Inferior parietal cortex (tissue), 1 donor: Measurements from ENCODE around the gene ZNF286A.
"Not testable (repeated sequence)": the region's sequence is repeated elsewhere in the genome, so short reads cannot be mapped to it uniquely, and the experiment has no call there.

Experiments used
- DNase-seq: peaks from one replicate; pipeline ENCODE4 v3.0.0-alpha.2; 2016; ENCODE audit errors: extremely low spot score

The ZNF286A gene

DNA sequence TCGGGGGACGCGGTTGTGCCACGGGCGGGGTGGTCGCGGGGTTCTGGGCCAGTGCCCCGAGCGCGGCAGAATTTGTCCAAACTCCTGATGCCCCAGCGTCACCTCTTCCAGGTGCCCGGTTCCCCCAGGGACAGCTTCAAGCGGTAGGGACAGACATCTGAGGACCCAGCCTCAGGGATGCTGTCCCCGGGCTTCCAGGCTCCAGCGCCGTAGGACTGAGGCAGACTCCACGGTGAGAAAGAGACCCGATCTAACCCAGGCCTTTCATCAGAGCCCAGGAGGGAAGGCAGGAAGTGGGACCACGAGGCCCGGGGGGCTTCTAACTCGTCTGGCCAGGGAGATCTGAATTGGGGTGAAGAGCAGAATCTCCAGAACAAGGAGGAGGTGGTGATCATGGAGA lies 385 bp downstream of the ZNF286A start:
- DNase-seq = not testable (repeated sequence)

DNA sequence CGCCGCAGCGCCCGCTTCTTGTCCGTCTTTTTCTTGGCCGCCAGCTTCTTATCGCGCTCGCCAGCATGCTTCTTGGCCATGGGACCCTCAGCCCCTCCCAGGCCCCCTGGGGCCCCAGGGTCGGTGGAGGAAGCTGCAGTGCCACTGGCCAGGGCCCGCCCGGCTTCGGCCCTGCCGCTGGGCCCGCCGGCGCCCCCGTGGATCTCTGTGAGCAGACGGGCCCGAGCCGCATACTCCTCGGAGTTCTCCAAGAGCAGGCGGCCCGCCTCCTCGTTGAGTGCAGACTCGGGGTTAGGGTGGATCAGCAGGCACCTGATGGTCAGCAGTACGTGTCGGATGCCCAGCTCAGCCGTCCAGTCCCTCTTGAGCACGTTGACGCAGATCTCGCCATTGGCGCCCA lies 4.7 kb downstream of the ZNF286A start:
- not testable (repeated sequence) for DNase-seq

DNA sequence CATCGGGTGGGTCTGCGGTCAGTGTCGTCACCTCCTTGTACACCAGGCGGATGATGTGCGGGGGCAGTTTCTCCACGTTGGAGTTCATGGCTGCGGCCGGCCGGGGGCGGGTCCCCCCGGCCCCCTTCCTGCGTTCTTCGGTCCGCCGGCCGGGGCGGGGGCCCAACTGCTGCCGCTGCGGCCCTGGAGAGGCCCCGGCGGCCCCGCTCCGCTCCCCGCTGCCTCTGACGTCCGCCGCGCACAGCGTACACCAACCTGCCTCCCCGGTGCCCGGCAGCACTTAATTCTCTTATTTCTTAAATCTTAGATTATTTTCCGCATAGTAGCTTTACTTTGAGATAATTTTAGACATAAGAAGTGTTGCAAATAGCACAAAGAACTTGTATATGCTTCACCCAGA lies 5.3 kb downstream of the ZNF286A start:
- not testable (repeated sequence) for DNase-seq

DNA sequence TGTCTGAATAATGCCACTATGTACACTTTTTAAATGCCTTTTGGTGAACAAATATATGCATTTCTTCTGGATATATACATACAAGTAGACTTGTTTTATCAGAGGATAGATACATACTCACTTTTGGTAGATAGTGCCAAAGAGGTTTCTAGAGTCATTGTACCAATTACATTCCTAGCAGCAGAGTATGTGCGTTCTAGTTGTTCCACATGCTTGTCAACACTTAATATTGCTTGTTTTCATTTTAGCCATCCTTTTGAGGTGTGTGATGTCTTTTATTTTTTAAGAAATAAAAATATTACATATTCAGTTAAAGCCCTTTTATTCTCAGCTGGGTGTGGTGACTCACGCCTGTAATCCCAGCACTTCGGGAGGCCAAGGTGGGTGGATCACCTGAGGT lies 9.3 kb downstream of the ZNF286A start:
- DNase-seq = not testable (repeated sequence)

DNA sequence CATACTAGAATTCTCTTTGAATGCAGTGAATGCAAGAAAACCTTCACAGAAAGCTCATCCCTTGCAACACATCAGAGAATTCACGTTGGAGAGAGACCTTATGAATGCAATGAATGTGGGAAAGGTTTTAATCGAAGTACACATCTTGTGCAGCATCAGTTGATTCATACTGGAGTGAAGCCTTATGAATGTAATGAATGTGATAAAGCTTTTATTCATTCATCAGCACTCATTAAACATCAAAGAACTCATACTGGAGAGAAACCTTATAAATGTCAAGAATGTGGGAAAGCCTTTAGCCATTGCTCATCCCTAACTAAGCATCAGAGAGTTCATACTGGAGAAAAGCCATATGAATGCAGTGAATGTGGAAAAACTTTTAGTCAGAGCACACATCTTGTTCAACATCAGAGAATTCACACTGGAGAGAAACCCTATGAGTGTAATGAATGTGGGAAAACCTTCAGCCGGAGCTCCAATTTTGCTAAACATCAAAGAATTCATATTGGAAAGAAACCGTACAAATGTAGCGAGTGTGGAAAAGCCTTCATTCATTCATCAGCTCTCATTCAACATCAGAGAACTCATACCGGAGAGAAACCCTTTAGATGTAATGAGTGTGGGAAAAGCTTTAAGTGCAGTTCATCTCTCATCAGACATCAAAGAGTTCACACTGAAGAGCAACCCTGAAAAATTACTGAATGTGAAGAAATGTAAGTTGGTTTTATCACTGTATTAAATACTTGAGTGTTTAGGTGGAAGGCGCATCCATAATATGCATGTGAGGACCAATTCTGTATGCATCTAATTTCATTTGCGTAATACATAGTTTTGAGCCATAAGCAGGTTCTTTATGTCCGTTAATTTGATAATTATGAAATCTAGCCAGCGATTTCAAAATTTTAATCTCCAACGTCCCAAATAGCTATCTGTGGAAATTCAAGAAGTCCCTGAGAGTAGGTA lies 17.3 kb downstream of the ZNF286A start:
- DNase-seq = not testable (repeated sequence)

DNA sequence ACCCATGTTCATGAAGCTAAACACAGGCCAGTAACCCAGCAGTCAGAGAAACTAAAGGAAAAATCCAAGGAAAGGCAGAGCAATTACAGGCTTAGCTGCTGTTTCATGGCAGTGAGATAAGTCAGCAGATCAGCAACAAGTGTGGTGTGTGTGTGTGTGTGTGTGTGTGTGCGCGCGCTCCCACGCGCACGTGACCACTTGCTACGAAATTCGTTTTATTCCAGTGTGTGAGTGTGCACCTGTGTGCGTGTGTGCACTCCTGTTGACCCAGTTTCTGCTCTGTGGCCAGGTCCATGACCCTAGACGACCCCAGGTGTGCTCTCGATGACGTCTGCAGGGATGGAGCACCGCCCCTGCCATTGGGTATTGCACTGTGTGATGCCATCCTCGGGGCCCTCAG lies 31.0 kb downstream of the ZNF286A start:
- not testable (repeated sequence) for DNase-seq

DNA sequence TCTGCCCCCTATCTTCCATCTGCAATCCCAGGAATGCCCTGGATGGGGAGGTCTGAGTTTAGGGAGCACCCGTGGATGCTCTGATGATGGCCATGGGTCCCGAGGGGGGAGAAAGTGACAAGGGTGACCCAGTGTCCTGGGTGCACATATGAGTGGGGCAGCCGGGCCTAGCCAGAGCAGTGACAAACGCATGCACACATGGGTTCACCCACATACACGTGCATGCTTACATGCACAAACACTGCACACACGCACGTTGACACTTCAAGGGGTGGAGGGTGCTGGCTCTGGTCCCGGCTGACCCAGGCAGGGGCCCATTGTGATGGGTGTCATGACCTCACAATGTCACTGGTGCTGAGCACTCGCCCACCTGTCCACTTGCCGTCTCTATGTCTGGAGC lies 32.3 kb downstream of the ZNF286A start, which contains the start of gene TBC1D26:
TBC1D26 (plus strand) TSS at position 384 of the 400 bp plus-strand sequence. CDS start 3,066 bp downstream, outside the sequence.
- DNase-seq = not testable (repeated sequence)

DNA sequence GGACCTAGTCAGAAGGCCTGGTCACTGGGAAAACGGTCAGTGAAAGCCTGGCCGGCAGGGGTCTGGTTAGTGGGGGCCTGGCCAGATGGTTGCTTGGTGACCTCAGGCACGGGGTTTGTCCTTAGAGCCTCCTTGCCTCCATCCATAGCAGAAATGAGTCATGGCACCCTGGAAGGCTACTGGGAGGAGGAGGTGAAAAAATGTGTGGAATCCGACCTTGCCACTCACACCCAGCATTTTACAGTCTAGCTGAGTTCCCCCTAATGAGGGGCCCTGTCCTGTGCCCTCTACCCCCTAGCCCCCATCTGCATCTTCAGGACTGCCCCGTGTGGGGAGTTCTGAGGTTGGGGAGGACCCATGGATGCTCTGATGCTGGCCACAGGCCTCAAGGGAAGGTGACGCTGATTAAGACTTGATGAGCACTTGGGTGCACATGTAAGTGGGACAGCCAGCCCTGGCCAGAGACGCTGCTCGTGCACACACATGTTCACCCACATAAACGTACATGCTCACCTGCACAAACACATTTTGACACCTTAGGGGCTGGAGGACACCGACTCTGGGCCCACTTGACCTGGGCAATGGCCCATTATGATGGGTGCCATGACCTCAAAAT lies 33.7 kb downstream of the ZNF286A start:
- not testable (repeated sequence) for DNase-seq

DNA sequence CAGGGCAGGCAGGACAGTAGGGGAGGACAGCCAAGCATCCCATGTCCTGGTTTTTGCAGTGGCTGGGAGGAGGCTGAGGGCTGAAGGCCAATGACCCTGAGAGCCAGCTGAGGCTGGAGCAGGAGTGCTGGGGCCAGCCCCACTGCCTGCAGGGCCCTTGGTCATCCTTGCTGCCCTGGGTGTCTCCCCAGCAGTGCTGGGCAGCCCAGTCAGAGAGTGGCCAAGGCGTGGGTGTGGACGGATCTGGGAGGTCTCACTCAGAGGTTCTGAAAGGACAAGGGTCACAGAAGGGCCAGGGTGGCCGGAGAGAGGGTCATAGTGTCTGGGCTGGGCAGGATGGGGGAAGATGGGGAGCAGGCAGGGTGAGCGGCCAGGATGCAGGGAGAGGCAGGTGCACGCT lies 37.0 kb downstream of the ZNF286A start:
- DNase-seq = not testable (repeated sequence)

DNA sequence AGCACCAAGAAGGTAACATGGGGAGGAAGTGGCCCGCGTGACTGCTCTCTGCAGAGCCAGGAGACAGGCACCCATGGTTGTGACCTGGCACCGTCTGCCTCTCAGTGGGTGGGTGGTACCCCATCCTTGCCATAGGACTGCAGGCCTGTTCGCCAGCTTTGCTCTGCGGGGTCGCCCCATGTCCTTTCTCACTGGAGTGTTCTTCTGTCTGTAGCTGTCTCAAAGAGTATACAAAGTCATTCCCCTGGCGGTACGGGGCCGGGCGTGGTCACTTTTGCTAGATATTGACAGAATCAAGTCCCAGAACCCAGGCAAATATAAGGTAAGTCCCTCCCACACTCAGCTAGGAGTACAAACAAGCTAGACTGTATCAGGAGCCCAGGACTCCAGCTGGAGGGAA lies 38.5 kb downstream of the ZNF286A start:
- DNase-seq = no peak

DNA sequence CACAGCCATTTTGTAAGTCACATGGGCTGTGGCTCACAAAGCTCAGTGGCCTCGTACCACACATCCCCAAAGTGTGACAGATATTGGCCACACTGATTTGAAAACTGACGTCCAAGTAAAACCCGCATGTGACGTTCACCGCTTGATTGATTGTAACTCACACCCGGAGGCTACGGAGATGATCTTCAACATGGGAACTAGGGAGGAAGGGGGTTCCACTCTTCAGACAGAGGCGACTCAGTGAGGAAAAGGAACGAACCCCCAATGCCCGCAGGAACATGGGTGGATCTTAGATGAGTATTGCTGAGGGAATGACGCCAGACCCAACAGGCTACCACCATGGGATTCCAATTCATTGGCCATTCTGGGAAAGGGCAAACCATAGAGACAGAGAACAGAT lies 39.7 kb downstream of the ZNF286A start:
- DNase-seq = not testable (repeated sequence)

DNA sequence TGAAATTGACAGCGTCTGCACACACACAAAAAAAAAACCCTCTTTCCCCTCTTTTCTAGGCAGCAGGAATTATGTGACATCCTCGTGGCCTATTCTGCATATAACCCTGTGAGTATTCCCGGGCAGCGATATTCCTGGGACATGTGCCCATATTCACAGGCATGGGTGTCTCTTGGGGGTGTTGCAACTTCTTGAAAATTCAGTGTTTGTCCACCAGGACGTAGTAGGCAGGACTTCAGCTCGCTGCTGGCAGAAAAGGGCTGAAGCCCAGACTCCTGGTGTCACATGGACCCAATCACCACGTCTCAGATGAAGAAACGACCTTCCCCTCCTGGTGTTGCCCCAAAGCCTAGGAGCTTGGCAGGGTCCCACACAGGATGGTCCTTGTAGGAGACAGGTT lies 40.5 kb downstream of the ZNF286A start:
- DNase-seq = not testable (repeated sequence)

DNA sequence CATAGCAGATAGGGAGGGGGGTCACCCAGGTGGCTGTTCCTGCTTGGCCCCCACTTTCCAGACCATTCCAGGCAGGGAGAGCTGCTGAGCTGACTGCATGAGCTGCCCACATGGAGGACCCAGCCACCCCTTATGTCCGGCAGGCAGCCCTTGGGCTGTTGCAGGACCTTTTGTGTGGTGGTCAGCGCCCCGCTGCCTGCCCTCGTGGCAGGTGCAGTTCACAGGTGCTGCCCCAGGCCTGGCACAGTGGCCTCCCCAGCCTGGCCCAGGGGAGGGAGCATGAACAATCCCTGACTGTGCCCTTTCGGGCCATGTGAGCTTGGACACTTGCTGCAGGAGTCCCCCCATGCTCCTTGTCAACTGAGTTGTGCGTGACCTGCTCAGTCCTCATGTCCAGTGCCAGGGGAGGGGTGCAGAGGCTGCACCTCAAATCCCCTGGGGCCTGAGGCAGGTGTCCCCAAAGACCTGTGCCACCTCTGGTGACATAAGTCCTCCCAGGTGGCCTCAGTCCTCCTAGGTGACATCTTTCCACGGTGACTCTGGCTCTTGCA lies 41.1 kb downstream of the ZNF286A start:
- no peak for DNase-seq

DNA sequence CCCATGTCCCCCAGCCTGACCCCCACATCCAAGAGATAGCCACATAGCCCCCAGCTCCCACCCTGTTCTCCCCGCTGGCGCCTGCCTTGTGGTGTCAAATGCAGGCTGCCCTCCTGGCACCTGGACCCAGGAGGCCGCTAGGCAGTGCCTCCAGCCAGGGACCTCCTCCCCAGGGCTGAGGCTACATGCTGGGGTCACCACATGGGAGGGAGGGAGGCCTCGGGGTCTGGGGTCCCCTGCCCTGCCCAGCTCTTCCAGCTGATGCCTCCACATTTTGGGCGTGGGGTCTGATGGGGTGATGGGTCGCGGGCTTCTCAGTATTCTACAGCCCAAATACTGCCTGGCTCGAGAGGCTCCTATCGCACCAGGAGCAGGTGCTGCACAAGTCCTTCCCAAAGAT lies 42.1 kb downstream of the ZNF286A start:
- DNase-seq = no peak

DNA sequence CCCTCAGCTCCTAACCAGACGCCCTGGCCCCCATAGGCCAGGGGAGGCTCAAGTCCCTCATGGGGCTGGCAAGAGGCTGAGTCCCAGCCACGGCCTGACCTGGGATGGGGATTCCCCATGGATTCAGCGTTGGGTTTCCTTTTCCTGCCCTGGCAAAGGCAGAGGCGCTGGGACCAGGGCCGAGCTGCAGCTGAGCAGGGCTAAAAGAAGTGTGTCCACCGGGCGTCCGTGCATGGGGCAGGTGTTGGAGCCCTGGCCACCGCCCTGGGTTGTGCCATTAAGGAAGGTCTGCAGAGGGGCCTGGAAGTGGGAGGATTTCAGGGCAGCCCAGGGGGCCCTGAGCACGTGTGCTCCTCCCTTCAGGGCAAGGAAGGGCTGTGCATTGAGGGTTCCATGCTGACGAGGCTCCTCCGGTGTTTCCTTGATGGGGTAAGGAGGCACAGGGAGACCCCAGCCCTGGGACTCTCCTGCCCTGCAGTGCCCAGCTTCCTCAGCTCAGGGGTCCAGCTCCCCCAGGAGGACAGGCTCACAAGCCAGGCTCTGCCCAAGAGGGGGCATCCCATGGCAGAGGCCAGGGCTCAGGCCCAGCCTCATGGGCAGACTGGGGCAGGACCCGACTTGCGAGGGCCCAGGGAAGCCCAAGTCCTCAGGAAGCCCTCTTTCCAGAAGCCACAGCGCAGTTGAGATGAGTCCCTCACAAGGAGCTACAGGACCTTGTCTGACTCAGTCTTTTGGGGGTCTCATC lies 42.7 kb downstream of the ZNF286A start:
- DNase-seq = no peak

DNA sequence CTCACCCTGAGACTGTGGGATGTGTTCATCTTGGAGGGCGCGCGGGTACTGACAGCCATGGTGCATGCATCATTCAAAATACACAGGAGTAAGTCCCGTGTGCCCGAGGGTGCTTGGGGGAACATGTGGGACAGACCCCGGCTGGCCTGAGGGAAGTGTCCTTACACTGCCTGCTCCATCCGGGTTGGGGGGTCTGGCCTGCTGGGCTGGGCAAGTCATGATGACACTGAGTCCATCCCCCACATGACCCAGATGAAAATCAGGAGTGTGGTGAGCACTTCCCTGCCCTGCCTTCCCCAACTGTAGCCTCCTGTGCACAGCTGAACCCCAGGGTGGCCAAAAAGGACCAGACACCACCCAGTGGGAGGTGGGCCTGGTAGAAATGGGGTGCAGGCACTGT lies 43.4 kb downstream of the ZNF286A start:
- no peak for DNase-seq

DNA sequence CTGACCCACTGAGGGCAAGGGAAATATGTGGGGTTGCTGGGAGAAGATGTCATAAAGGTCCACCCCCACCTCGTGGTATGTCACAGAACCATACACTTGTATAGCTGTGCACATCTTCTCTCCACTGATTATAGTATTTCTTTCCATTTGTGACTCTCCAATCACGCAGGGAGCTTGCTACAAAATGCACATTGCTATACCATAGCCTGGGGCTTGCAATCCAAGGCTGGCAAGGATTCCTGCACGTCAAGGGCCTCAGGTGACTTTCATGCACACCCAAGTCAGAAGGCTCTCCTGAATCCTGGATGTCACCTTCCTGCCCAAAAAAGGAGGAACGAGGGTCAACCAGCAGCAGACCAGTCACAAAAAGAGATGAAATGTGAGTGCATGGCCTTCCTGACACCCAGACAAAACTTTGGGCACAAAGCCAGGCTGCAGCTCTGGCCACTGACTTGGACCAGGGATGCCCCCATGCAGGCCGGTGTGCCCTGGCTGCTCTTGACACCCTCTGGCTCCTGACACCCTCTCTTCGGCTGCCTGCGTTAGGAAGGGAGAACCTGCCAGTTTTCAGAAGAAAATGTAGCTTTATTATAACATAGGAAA lies 44.6 kb downstream of the ZNF286A start:
- no peak for DNase-seq

DNA sequence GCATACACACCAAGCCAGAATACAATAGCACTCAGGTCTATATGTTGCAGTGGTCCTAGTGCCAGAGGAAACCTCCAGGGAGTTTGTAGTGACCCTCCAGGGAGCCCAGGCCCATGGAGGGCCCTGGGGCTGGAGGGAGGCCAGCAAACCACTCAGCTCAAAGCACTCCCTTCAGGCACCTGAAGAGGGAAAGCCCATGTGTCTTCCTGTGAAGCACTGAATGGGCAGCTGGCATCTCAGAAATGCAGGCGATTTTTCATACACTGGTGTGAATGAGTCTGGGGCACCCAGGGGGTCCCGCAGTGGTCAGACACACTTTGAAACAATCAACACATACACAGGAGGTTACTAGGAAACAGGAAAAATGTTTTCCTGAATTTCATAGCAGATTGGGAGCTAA lies 45.3 kb downstream of the ZNF286A start:
- no peak for DNase-seq

DNA sequence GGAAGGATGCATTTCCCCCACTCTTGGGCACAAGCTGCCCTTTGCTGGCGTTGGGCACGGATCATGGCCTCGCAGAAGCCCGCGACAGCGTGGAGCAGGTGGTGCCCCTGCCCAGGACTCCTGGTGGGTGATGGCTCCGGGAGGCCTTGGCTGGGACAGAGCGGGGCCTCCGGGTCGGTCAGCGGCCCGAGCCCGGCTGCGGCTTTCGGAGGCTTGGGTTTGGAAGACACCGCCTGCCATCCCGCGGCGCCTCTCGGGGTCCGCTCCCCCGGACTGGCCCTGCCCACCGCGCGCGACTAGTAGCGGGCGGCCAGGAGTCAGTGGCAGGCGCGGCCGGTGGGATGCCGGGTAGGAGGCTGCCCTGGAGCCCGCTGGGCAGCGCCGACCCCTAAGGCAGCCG lies 49.9 kb downstream of the ZNF286A start:
- DNase-seq = not testable (repeated sequence)

DNA sequence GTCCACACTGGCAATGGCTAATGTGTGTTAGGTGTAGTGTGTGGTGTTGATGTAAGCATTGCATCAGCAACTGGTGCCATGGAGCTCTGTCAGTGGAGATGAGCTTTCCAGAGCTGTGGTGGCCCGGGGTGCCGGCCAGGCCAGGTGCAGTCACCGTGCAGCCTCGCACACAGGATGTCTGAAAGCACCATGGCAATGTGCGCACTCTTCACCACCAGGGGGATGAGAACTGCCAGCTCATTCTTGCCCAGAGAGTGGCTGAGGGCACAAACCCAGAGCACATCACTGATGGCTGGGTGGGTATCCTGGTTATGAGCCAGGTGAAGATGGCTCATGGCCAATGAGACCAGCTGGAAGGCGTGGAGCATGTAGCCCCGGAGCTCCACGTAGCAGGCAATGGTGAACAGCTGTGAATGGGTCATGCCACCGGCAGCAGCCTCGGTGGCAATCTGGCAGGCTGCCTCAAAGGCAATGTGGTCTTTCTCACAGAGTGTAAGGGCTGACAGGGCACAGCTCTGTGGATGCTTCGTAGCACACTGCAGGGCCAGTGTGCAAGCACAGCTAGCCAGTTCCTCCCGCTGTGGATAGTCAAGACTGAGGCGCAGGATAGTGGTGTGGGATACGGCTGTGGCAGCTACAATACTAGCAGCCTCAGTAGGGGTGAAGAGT lies 69.4 kb downstream of the ZNF286A start:
- not testable (repeated sequence) for DNase-seq
